Activated CD4-positive, CD25-positive, alpha-beta regulatory T cell treated with anti-CD3 and anti-CD28 coated beads, Interleukin-2, amount 50 U/mL, for 16 hours (primary cell): ENCODE measurements around the gene GNAI1.

ENCODE experiments used
- DNase-seq: peaks from one replicate; pipeline ENCODE4 v3.0.0-alpha.2; 2020; ENCODE audit warnings: low read depth, low spot score

GNAI1 gene

GRCh38 chr7:80132594-80132993 is 2.0 kb upstream of the GNAI1 start:
- DNase-seq: no peak

GRCh38 chr7:80133361-80134114 is 1.1 kb upstream of the GNAI1 start:
- DNase-seq: no peak

GRCh38 chr7:80134115-80134535 is 506 bp upstream of the GNAI1 start:
- DNase-seq: no peak

GRCh38 chr7:80135309-80136104 is 876 bp downstream of the GNAI1 start:
- no peak for DNase-seq

- DNase-seq: no peak
Measured at GRCh38 chr7:80136261-80137055, 1.8 kb downstream of the GNAI1 start.

- DNase-seq: no peak
Measured at GRCh38 chr7:80137410-80137809, 2.8 kb downstream of the GNAI1 start.

- no peak for DNase-seq
Measured at GRCh38 chr7:80139236-80139635, 4.6 kb downstream of the GNAI1 start.

- no peak for DNase-seq
Measured at GRCh38 chr7:80140388-80140787, 5.8 kb downstream of the GNAI1 start.

GRCh38 chr7:80141376-80141775 is 6.7 kb downstream of the GNAI1 start:
- DNase-seq: no peak

- no peak for DNase-seq
Measured at GRCh38 chr7:80142853-80143580, 8.4 kb downstream of the GNAI1 start.

GRCh38 chr7:80145780-80146422 is 11.3 kb downstream of the GNAI1 start:
- DNase-seq: no peak

GRCh38 chr7:80146545-80147182 is 12.0 kb downstream of the GNAI1 start:
- DNase-seq: no peak

- DNase-seq: no peak
Measured at GRCh38 chr7:80147543-80148391, 13.1 kb downstream of the GNAI1 start.

- DNase-seq: no peak
Measured at GRCh38 chr7:80150611-80151273, 16.1 kb downstream of the GNAI1 start.

GRCh38 chr7:80151274-80151665 is 16.6 kb downstream of the GNAI1 start:
- DNase-seq: no peak

GRCh38 chr7:80153446-80153845 is 18.8 kb downstream of the GNAI1 start:
- DNase-seq: no peak

GRCh38 chr7:80154656-80155333 is 20.2 kb downstream of the GNAI1 start:
- no peak for DNase-seq

GRCh38 chr7:80155374-80155773 is 20.7 kb downstream of the GNAI1 start:
- DNase-seq: no peak
